IMR-90 (cell line): ENCODE data around the gene PIGM. TPM values are rescaled to one million over a fixed set of nuclear protein-coding genes. Genes with fewer than 3 reads are reported as not detected.
A peak's percentile ranks its signal among the peaks of the same experiment; 100 is the strongest.

Experiments
- ATAC-seq: fragments of 200-7000 bp; cut with Tn5 transposase; 2 replicates; pipeline ENCODE4 v1.9.1; 2020; ENCODE audit warnings: low read depth, mild to moderate bottlenecking, moderate library complexity
- BruUV-seq: library from RNA; stranded (reverse); fragments of 400-500 nt; replicated peaks from 2 replicates; lab custom pipeline; 2021; lab: Mats Ljungman, UMichigan
- CTCF ChIA-PET: fragments of 300-600 bp; formaldehyde crosslinking; extraction: SDS; loops from one replicate; lab custom pipeline; 2021; ENCODE audit warnings: antibody characterized with exemption; lab: Yijun Ruan, JAX
- POLR2A ChIA-PET: fragments of 300-600 bp; sonication (Branson Sonifier 250); formaldehyde crosslinking; loops from one replicate; lab custom pipeline; 2022; ENCODE audit warnings: antibody characterized with exemption; ENCODE audit not compliant: unreplicated experiment; lab: Charles Lee
- DNase-seq: peaks from one replicate; pipeline ENCODE4 v3.0.0; 2013
- H2AFZ ChIP-seq: replicated peaks from 2 replicates; pipeline ENCODE3; 2013; ENCODE audit warnings: low read length, mild to moderate bottlenecking; ENCODE audit not compliant: poor library complexity
- H2AK5ac ChIP-seq: 2 replicates; pipeline ENCODE4 v1.6.1; 2013; ENCODE audit warnings: low read depth, low read length, inconsistent platforms
- H2AK9ac ChIP-seq: replicated peaks from 2 replicates; pipeline ENCODE3; 2013; ENCODE audit warnings: mild to moderate bottlenecking, low read depth, low read length, moderate library complexity; ENCODE audit not compliant: poor library complexity
- H2BK120ac ChIP-seq: 2 replicates; pipeline ENCODE4 v1.6.1; 2013; ENCODE audit warnings: low read depth, low read length, inconsistent platforms
- H2BK15ac ChIP-seq: 3 replicates; pipeline ENCODE4 v1.6.1; 2013; ENCODE audit warnings: low read depth, low read length, inconsistent platforms
- H2BK20ac ChIP-seq: 2 replicates; pipeline ENCODE4 v1.6.1; 2013; ENCODE audit warnings: low read depth, mild to moderate bottlenecking, inconsistent platforms, low read length, moderate library complexity
- H2BK5ac ChIP-seq: 2 replicates; pipeline ENCODE4 v1.6.1; 2013; ENCODE audit warnings: mild to moderate bottlenecking, low read depth, low read length, inconsistent platforms; ENCODE audit not compliant: poor library complexity, severe bottlenecking
- H3K14ac ChIP-seq: replicated peaks from 2 replicates; pipeline ENCODE4 v1.6.1; 2013; ENCODE audit warnings: low read depth, low read length, inconsistent platforms
- H3K18ac ChIP-seq: 2 replicates; pipeline ENCODE4 v1.6.1; 2013; ENCODE audit warnings: low read depth, low read length, control low read depth
- H3K23ac ChIP-seq: 2 replicates; pipeline ENCODE4 v1.6.1; 2013; ENCODE audit warnings: low read depth, low read length, inconsistent platforms
- H3K27ac ChIP-seq: 2 replicates; pipeline ENCODE4 v1.5.1; 2013; ENCODE audit warnings: mild to moderate bottlenecking, control low read depth, low read length; ENCODE audit not compliant: insufficient read depth
- H3K27me3 ChIP-seq: 2 replicates; pipeline ENCODE4 v1.6.1; 2013; ENCODE audit warnings: low read length; ENCODE audit not compliant: control insufficient read depth, insufficient read depth
- H3K36me3 ChIP-seq: 2 replicates; pipeline ENCODE4 v1.6.1; 2013; ENCODE audit warnings: low read length, mixed read lengths; ENCODE audit not compliant: control insufficient read depth, insufficient read depth
- H3K4ac ChIP-seq: 2 replicates; pipeline ENCODE4 v1.6.1; 2013; ENCODE audit warnings: low read depth, low read length, inconsistent platforms
- H3K4me1 ChIP-seq: 2 replicates; pipeline ENCODE4 v1.6.1; 2013; ENCODE audit warnings: low read length, mixed read lengths; ENCODE audit not compliant: control insufficient read depth, insufficient read depth
- H3K4me2 ChIP-seq: 2 replicates; pipeline ENCODE4 v1.6.1; 2013; ENCODE audit warnings: low read depth, mild to moderate bottlenecking, control low read depth, low read length, moderate library complexity
- H3K4me3 ChIP-seq: 2 replicates; pipeline ENCODE4 v1.5.1; 2013; ENCODE audit warnings: low read depth, mild to moderate bottlenecking, control low read depth, low read length, moderate library complexity; ENCODE audit not compliant: insufficient read depth
- H3K56ac ChIP-seq: 2 replicates; pipeline ENCODE4 v1.6.1; 2013; ENCODE audit warnings: low read length, inconsistent platforms; ENCODE audit not compliant: insufficient read depth; ENCODE audit errors: extremely low read depth
- H3K79me1 ChIP-seq, 2 experiments: 2 replicates each; pipeline ENCODE4 v1.6.1; 2013; ENCODE audit warnings: low read length in 2 of 2, inconsistent platforms in 1 of 2, low read depth in 1 of 2
- H3K9ac ChIP-seq: 2 replicates; pipeline ENCODE4 v1.6.1; 2013; ENCODE audit warnings: low read depth, low read length, control low read depth
- H3K9me1 ChIP-seq: 2 replicates; pipeline ENCODE4 v1.6.1; 2013; ENCODE audit warnings: low read length, inconsistent platforms; ENCODE audit not compliant: insufficient read depth
- H3K9me3 ChIP-seq: 2 replicates; pipeline ENCODE4 v1.6.1; 2013; ENCODE audit warnings: low read length; ENCODE audit not compliant: control insufficient read depth, insufficient read depth
- H4K20me1 ChIP-seq: 2 replicates; pipeline ENCODE4 v1.6.1; 2013; ENCODE audit warnings: low read length, inconsistent platforms; ENCODE audit not compliant: insufficient read depth
- H4K5ac ChIP-seq: 2 replicates; pipeline ENCODE4 v1.6.1; 2013; ENCODE audit warnings: mild to moderate bottlenecking, low read depth, low read length, control low read depth
- H4K8ac ChIP-seq, 2 experiments: 2 replicates each; pipeline ENCODE4 v1.6.1; 2013; ENCODE audit warnings: low read depth in 2 of 2, low read length in 2 of 2, control low read depth in 1 of 2, inconsistent platforms in 1 of 2
- H4K91ac ChIP-seq: 2 replicates; pipeline ENCODE4 v1.6.1; 2013; ENCODE audit warnings: low read depth, low read length, inconsistent platforms; ENCODE audit not compliant: insufficient read depth
- CEBPB ChIP-seq: IDR thresholded peaks from 2 replicates; pipeline ENCODE4 v1.6.1; 2012; ENCODE audit warnings: low read depth, low read length, improper control_type of control experiment
- CTCF ChIP-seq: conservative IDR thresholded peaks from 2 replicates; pipeline ENCODE4 v1.5.1; 2012; ENCODE audit warnings: mild to moderate bottlenecking, low read depth, low read length, improper control_type of control experiment
- FOS ChIP-seq: fragments of 150-350 bp; IDR thresholded peaks from 2 replicates; pipeline ENCODE4 v1.6.1; 2016; ENCODE audit warnings: low read depth, low read length
- RAD21 ChIP-seq: IDR thresholded peaks from 2 replicates; pipeline ENCODE4 v1.6.1; 2012; ENCODE audit warnings: low read length, improper control_type of control experiment
- RCOR1 ChIP-seq: IDR thresholded peaks from 2 replicates; pipeline ENCODE4 v1.6.1; 2012; ENCODE audit warnings: mild to moderate bottlenecking, low read length, improper control_type of control experiment; ENCODE audit not compliant: insufficient replicate concordance
- RFX5 ChIP-seq: IDR thresholded peaks from 2 replicates; pipeline ENCODE4 v1.8.0; 2012; ENCODE audit warnings: low read depth, mild to moderate bottlenecking, low read length, moderate library complexity
- USF2 ChIP-seq: fragments of 150-350 bp; IDR thresholded peaks from 2 replicates; pipeline ENCODE4 v1.6.1; 2017; ENCODE audit warnings: mild to moderate bottlenecking, antibody characterized with exemption, low read length, low read depth
- dilution Hi-C: fragments of 300-500 bp; cut with HindIII; formaldehyde crosslinking; loops from one replicate; pipeline ENCODE4 v1.14.3; 2018; ENCODE audit warnings: low sequenced_read_pairs; ENCODE audit not compliant: unreplicated experiment
- in situ Hi-C: fragments of 300-500 bp; cut with MboI; formaldehyde crosslinking; loops from 3 replicates; pipeline ENCODE4 v1.14.3; 2019; ENCODE audit warnings: low sequenced_read_pairs, inconsistent platforms, mixed read lengths
- intact Hi-C: fragments of 100-400 bp; cut with micrococcal nuclease; formaldehyde crosslinking; loops from 2 replicates; pipeline ENCODE4 v1.10.0; 2022
- polyA plus RNA-seq, 3 experiments: library from polyadenylated mRNA; depleted of rRNA; stranded (reverse); fragments of >200 nt; gene quantifications; 2 replicates each; pipeline ENCODE4 v1.2.3, GENCODE V29; 2012; ENCODE audit warnings: low replicate concordance in 1 of 3
- total RNA-seq: library from RNA; depleted of rRNA; stranded (reverse); fragments of >200 nt; gene quantifications from 2 replicates; pipeline ENCODE4 v1.2.3, GENCODE V29; 2012

PIGM gene
- total and polyA plus RNA-seq, 2 of the 4 experiments (the other 2 are of a cell fraction), result 2.9 TPM

GRCh38 chr1:159996653-159997052, 35.1 kb downstream of the PIGM start:
- no peak overlapping the region for H4K91ac ChIP-seq
- H3K9me1 ChIP-seq, result no peaks in the 10 kb centered on the region
- CTCF ChIA-PET, result no interaction called here
- dilution Hi-C loops, result no loop called here
- in situ Hi-C loops, result no loop called here
- H3K9me3 ChIP-seq, result no peaks in the 10 kb centered on the region
- no peak overlapping the region for H2BK5ac ChIP-seq
- H3K23ac ChIP-seq, result no peak overlapping the region
- H3K9ac ChIP-seq, result no peak overlapping the region
- no peak overlapping the region for H3K14ac ChIP-seq
- no peak overlapping the region for H2BK15ac ChIP-seq
- peaks cover 2% of the 10 kb centered on the region; the same call in 1 of the 2 replicates for H3K27me3 ChIP-seq
- H3K79me1 ChIP-seq, result no peaks in the 10 kb centered on the region
- no peak overlapping the region for H3K4ac ChIP-seq
- H2AK9ac ChIP-seq, result no peak overlapping the region
- POLR2A ChIA-PET, result no interaction called here
- H4K20me1 ChIP-seq, result no peaks in the 10 kb centered on the region
- no peak overlapping the region for H3K4me3 ChIP-seq
- BruUV-seq, result no TSS peak
- no peak overlapping the region for H2AK5ac ChIP-seq
- H3K56ac ChIP-seq, result no peak overlapping the region
- intact Hi-C loops, result no loop called here
- peak overlapping the region; percentile 26; the same call in 1 of the 2 replicates for H2BK20ac ChIP-seq
- H4K8ac ChIP-seq, result no peak overlapping the region
- no peaks in the 10 kb centered on the region for H3K36me3 ChIP-seq
- no peak overlapping the region for H3K27ac ChIP-seq
- DNase-seq, result peak; percentile 85
- TF ChIP-seq CTCF (no peak), RAD21 (no peak), FOS (0 out of 2 replicates have a peak, but pooled peaks have one; percentile 18), CEBPB (peak; percentile 19; the same call in 1 of the 2 replicates), RFX5 (no peak), RCOR1 (no peak), USF2 (no peak)
- no peak overlapping the region for H2AFZ ChIP-seq
- no peaks in the 10 kb centered on the region for H3K4me1 ChIP-seq
- no peak overlapping the region for H3K4me2 ChIP-seq
- H2BK120ac ChIP-seq, result no peak overlapping the region
- H4K5ac ChIP-seq, result no peak overlapping the region
- ATAC-seq, result peak; percentile 85
- no peak overlapping the region for H3K18ac ChIP-seq
